G401.6 (cell line): ENCODE measurements around the gene GGT1.
"Not testable (repeated sequence)": the region's sequence is repeated elsewhere in the genome, so short reads cannot be mapped to it uniquely, and the experiment has no call there.

Source experiments
- FAIRE-seq: peaks from 2 replicates; lab custom pipeline; 2012; peaks lifted over from hg19 to GRCh38; lab: Jason Lieb, UNC

Gene GGT1

GRCh38 chr22:24602847-24603769, at the start of gene GGT1:
Gene GGT1 (plus strand): TSS chr22:24603193. CDS start chr22:24611082, 7,889 bp downstream.
- not testable (repeated sequence) for FAIRE-seq

GRCh38 chr22:24553597-24554312, 49.2 kb upstream of the GGT1 start:
- FAIRE-seq: no peak

- no peak for FAIRE-seq
Measured at GRCh38 chr22:24554313-24555164, 48.5 kb upstream of the GGT1 start, which contains the start of gene GUCD1. Gene GUCD1 (minus strand): TSS chr22:24555138. CDS start chr22:24554991, 147 bp downstream.

DNA sequence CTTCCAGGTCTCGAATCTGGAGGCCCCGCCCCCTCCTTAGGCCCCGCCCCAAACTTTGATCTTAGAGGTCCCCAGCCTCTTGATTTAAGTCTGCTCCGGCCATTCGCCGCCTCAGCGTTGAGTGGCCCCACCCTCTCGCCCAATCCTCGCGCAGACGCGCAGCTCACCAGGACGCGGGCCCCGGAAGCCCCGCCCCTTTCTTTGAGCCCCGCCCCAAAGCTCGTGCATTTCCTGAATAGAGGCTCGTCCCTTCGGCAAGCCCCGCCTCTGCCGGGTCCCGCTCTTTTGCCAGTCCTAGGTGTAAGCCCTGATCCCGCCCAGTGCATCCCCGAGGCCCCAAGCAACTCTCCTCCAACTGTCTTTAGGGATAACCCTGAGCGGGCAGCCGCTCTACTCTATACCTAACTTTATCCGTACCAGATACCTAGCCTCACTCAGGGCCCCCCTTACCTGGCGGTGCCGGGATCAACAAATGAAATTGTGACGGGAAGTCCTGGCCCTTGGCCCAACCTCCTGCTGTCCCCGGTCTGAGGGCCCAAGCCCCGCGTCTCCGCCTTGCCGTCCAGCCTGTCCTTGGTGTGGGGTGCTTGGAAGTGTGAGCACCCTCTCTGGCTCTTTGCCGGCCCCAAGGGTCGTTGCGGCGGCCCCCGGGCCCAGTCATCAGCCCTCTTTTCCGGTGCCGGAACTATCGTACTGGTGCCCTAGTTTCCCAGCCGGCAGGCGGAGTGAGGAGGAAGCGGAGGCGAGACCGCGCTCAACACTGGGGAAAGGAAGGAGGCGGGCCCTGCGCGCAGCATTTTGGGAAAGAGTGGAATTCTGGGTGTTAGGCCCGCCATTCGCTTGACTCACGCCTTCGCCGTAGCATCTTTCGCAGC, 47.6 kb upstream of the GGT1 start, which contains the start of gene SNRPD3:
Gene SNRPD3, plus strand, starts transcription at position 835 of the 875 bp plus-strand sequence. CDS start 1,676 bp downstream, outside the sequence.
- FAIRE-seq: peak; percentile 91

GRCh38 chr22:24559471-24559870, 43.5 kb upstream of the GGT1 start:
- no peak for FAIRE-seq

- no peak for FAIRE-seq
Measured at GRCh38 chr22:24563246-24563645, 39.7 kb upstream of the GGT1 start.

- FAIRE-seq: no peak
Measured at GRCh38 chr22:24564376-24565058, 38.5 kb upstream of the GGT1 start.

DNA sequence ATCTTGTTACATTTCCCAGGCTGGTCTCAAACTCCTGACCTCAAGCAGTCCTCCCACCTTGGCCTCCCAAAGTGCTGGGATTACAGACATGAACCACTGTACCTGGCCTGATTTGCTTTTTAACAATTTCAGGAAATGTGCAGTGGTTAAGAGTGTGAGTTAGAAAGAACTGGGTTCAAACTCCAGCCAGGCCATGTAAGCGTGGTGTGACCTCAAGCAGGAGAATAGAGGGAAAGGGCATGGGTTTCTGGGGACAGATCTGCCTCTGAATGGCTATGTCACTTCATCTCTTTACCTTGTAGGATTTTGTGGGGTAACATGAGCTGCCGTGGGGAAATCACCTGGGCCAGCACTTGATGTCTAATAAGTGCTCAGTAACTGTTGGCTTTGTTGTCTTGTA, 37.9 kb upstream of the GGT1 start:
- FAIRE-seq: no peak

DNA sequence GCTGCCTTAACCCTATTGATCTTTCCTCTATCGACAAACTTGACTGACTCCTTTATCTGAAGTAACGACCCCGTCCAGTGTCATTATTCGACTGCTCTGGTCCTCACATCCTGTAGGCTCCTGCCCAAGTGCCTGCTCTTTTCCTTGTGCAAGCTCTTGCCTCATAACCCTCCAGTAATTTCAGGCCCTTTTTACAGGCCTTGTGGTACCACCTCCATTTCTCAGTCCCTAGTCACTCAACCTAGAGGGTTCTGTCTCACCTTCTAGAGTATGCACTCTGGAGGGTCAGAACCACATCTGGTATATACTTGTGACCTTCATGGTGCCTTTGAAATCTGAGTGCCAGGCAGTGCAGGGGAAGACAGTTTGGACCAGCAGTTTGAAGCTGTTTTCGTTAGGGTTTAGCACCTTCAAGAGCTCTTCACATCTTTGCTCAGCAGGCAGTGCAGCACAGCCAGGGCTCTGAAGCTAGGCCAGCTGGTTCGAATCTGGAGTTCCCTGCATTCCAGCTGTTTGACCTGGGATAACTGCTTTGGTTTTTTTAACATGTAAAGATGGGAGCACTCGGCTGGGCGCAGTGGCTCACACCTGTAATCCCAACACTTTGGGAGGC, 36.0 kb upstream of the GGT1 start:
- FAIRE-seq: no peak

GRCh38 chr22:24567668-24568067, 35.3 kb upstream of the GGT1 start:
- FAIRE-seq: no peak

GRCh38 chr22:24571266-24571665, 31.7 kb upstream of the GGT1 start:
- FAIRE-seq: no peak

GRCh38 chr22:24576778-24577177, 26.2 kb upstream of the GGT1 start:
- no peak for FAIRE-seq

GRCh38 chr22:24578355-24579257, 24.4 kb upstream of the GGT1 start:
- no peak for FAIRE-seq

DNA sequence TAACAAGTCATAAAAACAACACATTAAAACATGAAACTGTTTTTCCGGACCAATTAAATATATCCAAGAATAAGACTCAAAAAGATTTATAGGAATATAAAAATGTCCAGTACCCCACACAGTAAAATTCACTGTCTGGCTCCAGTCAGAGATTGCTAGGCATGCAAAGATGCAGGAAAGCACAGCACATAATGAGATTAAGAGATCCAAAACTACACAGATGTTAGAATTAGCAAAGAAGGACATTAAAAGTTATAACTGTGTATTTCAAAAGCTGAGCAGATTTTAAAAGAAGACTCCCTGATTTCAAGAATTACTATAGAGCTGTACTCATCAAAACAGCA, 23.8 kb upstream of the GGT1 start:
- FAIRE-seq: peak; percentile 17

DNA sequence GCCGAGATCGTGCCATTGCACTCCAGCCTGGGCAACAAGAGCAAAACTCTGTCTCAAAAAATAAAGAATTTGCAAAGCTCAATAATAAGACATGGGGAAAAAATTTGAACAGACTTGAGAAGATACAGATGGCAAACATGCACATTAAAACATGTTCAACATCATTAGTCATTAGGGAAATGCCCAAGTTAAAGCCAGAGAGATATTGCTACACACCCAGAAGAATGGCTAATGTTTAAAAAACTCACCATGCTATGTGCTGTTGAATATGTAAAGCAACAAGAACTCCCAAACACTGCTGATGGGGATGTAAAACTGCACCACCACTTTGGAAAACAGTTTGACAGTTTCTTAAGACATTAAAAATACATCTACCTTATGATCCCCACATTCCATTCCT, 22.7 kb upstream of the GGT1 start:
- FAIRE-seq: peak; percentile 86

DNA sequence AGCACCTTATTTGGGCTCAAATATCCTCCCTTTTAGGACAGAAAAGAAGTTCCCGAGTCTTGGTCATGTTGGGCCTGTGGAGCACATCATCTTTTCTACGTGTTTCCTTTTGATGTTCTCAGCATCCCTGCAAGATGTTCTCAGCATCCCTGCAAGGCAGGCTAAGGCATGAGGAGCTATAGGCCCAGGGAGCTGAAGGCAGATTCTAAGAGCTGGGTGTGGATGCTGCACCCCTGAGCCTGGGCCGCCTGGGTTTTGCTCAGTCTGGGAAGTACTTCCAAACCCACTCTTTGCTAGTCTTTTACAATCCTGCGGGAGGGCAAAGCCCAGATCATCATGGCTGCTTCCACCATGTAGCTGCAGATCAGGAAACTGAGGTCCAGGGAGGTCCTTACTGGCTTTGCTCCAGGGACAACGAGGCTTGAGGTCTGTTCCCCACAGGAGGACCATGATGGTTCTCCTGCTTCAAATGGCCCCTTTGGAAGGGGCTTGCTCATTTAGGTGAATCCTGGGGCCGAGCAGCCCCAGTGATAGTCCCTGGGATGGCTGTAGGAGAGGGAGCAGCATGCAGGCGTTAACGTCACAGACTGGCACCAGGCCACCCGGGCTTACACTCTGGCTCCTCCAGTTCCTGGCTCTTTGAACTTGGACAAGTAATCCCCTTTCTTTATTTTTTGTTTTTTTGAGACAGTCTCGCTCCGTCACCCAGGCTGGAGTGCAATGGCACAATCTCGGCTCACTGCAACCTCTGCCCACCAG, 20.8 kb upstream of the GGT1 start:
- FAIRE-seq: no peak

DNA sequence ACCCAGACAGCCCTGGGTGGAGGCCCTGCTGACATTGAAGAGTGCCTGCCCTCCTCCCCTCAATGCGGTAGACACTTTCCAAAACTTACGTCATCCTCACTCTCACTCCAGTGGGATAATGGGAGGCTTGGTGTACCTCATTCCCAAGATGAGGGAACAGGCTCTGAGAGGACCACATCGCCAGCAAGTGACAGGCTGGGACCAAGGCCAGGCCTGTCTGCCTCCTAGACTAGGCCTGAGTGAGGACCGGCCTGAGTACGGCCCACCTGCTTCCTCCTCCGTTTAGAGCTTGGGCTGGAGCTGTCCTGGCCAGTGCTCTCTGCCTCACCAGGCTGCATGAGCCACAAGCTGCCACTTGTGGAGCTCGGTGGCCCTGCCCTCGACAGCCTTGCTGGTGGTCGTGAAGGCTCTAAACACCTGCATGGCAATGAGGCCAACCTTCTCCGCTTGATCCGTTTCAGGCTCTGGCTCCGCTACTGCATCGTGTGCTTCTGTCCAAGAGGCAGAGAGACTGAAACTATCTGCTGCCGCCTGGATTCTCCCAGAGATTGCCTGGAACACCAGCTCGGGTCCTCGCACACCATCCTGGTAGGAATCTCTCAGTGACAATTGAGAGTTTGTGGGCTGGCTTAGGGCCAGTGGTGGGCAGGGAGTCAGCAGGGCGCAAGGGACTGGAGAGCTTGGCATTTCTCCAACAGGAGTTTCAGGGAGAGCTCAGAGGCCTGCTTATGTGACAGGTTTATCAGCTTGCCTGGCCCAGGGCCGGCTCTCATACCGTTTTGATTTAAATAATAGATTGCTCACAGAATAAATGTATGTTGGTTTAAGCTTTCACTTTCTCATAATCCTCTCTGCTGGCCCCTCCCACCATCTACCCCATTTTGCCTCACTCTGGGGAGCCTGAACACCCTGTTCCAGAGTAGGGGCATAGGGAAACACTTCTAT, 19.5 kb upstream of the GGT1 start:
- FAIRE-seq: no peak
